Thyroid gland (tissue), 4 donors: ENCODE measurements around the gene FAM217A.

ENCODE experiments used
- POLR2A ChIP-seq, 2 donors: fragments of 450-650 bp; IDR thresholded peaks; one replicate each; pipeline ENCODE4 v1.6.1; 2017; ENCODE audit warnings: antibody characterized with exemption in 2 of 2, mild to moderate bottlenecking in 2 of 2, moderate library complexity in 1 of 2
- TF ChIP-seq, protein P1 (sequence below), 6 experiments: fragments of 200-600 bp in 3 of 6; fragments of 450-650 bp in 3 of 6; sonication (generic) in 3 of 6; IDR thresholded peaks; one replicate each; pipeline ENCODE4 v1.5.1; 2016 to 2019; ENCODE audit warnings: antibody characterized with exemption in 6 of 6, mild to moderate bottlenecking in 2 of 6, inconsistent platforms in 1 of 6, moderate library complexity in 1 of 6

GRCh38 chr6:4108561-4109093 lies 29.7 kb upstream of the FAM217A start:
- TF ChIP-seq, protein P1, sequence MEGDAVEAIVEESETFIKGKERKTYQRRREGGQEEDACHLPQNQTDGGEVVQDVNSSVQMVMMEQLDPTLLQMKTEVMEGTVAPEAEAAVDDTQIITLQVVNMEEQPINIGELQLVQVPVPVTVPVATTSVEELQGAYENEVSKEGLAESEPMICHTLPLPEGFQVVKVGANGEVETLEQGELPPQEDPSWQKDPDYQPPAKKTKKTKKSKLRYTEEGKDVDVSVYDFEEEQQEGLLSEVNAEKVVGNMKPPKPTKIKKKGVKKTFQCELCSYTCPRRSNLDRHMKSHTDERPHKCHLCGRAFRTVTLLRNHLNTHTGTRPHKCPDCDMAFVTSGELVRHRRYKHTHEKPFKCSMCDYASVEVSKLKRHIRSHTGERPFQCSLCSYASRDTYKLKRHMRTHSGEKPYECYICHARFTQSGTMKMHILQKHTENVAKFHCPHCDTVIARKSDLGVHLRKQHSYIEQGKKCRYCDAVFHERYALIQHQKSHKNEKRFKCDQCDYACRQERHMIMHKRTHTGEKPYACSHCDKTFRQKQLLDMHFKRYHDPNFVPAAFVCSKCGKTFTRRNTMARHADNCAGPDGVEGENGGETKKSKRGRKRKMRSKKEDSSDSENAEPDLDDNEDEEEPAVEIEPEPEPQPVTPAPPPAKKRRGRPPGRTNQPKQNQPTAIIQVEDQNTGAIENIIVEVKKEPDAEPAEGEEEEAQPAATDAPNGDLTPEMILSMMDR (IDR thresholded peaks at IDR 0.05) = no peak
- TF ChIP-seq POLR2A (IDR thresholded peaks at IDR 0.05) = no peak
